SK-N-MC (cell line): Measurements from ENCODE around the gene MYO15B.

ENCODE experiments used
- DNase-seq: peaks from one replicate; pipeline ENCODE4 v3.0.0-alpha.2; 2011; ENCODE audit warnings: low read depth, low spot score
- H3K27ac ChIP-seq: fragments of 200-600 bp; sonication (generic); 2 replicates; pipeline ENCODE4 v1.5.1; 2016; ENCODE audit warnings: mixed run types
- H3K36me3 ChIP-seq: fragments of 200-600 bp; sonication (generic); 2 replicates; pipeline ENCODE4 v1.6.1; 2017; ENCODE audit warnings: antibody characterized with exemption, low read length, mixed read lengths; ENCODE audit not compliant: insufficient read depth
- H3K4me3 ChIP-seq: fragments of 200-600 bp; sonication (generic); 2 replicates; pipeline ENCODE4 v1.5.1; 2016
- H3K9ac ChIP-seq: fragments of 200-600 bp; sonication (generic); 2 replicates; pipeline ENCODE4 v1.8.0; 2017; ENCODE audit warnings: mixed run types, mixed read lengths; ENCODE audit not compliant: insufficient read length
- H3K9me3 ChIP-seq: fragments of 200-600 bp; sonication (generic); 2 replicates; pipeline ENCODE4 v1.6.1; 2017; ENCODE audit warnings: low read depth, mild to moderate bottlenecking, antibody characterized with exemption, low read length, moderate library complexity, mixed read lengths
- EZH2 ChIP-seq: fragments of 200-600 bp; sonication (generic); IDR thresholded peaks from one replicate; pipeline ENCODE4 v1.6.1; 2017; ENCODE audit warnings: antibody characterized with exemption
- FOXP2 ChIP-seq: optimal IDR thresholded peaks from 2 replicates; pipeline ENCODE3; 2011; ENCODE audit warnings: mild to moderate bottlenecking, moderate library complexity; ENCODE audit not compliant: insufficient read depth; ENCODE audit errors: extremely low read length, control extremely low read depth
- POLR2AphosphoS5 ChIP-seq: IDR thresholded peaks from 2 replicates; pipeline ENCODE4 v1.6.1; 2012; ENCODE audit warnings: mild to moderate bottlenecking, low read depth, low read length, borderline replicate concordance

Gene MYO15B

GRCh38 chr17:75587675-75588595 lies at the start of gene MYO15B:
MYO15B (plus strand) TSS chr17:75587800; CDS start chr17:75588058, 258 bp downstream.
- Histone ChIP-seq H3K9ac (no peak within 1 kb of the TSS), H3K36me3 (no peaks in the 10 kb centered on the region), H3K9me3 (no peaks in the 10 kb centered on the region), H3K4me3 (no peak within 1 kb of the TSS), H3K27ac (no peak within 1 kb of the TSS)
- TF ChIP-seq FOXP2 (no peak), EZH2 (no peak), POLR2AphosphoS5 (no peak)
- DNase-seq: no peak

GRCh38 chr17:75539967-75540729 lies 47.5 kb upstream of the MYO15B start:
- no peak for TF ChIP-seq EZH2
- no peaks in the 10 kb centered on the region for H3K9me3 ChIP-seq
- no peak overlapping the region for H3K4me3 ChIP-seq
- H3K27ac ChIP-seq: no peak overlapping the region
- no peak for DNase-seq
- no peaks in the 10 kb centered on the region for H3K36me3 ChIP-seq
- H3K9ac ChIP-seq: no peak overlapping the region

- Histone ChIP-seq H3K4me3 (no peak overlapping the region), H3K9ac (no peak overlapping the region), H3K36me3 (no peaks in the 10 kb centered on the region), H3K27ac (no peak overlapping the region), H3K9me3 (no peaks in the 10 kb centered on the region)
- TF ChIP-seq FOXP2: no peak
- TF ChIP-seq EZH2: no peak
- no peak for TF ChIP-seq POLR2AphosphoS5
- no peak for DNase-seq
Measured at GRCh38 chr17:75540923-75541503, 46.6 kb upstream of the MYO15B start.

GRCh38 chr17:75542229-75542628 lies 45.4 kb upstream of the MYO15B start:
- Histone ChIP-seq H3K9me3 (no peaks in the 10 kb centered on the region), H3K27ac (no peak overlapping the region), H3K4me3 (no peak overlapping the region), H3K36me3 (no peaks in the 10 kb centered on the region), H3K9ac (no peak overlapping the region)
- no peak for DNase-seq
- TF ChIP-seq FOXP2: no peak
- no peak for TF ChIP-seq POLR2AphosphoS5
- no peak for TF ChIP-seq EZH2

GRCh38 chr17:75542728-75543336 lies 44.8 kb upstream of the MYO15B start:
- no peaks in the 10 kb centered on the region for H3K36me3 ChIP-seq
- no peak overlapping the region for H3K4me3 ChIP-seq
- DNase-seq: no peak
- H3K9ac ChIP-seq: no peak overlapping the region
- H3K9me3 ChIP-seq: no peaks in the 10 kb centered on the region
- no peak overlapping the region for H3K27ac ChIP-seq
- TF ChIP-seq POLR2AphosphoS5 (no peak), FOXP2 (no peak), EZH2 (no peak)

- no peaks in the 10 kb centered on the region for H3K9me3 ChIP-seq
- H3K9ac ChIP-seq: no peak overlapping the region
- DNase-seq: no peak
- no peak overlapping the region for H3K27ac ChIP-seq
- no peaks in the 10 kb centered on the region for H3K36me3 ChIP-seq
- no peak overlapping the region for H3K4me3 ChIP-seq
- TF ChIP-seq FOXP2: no peak
- TF ChIP-seq POLR2AphosphoS5: no peak
- no peak for TF ChIP-seq EZH2
Measured at GRCh38 chr17:75544250-75544649, 43.4 kb upstream of the MYO15B start.

- no peak for DNase-seq
- no peak overlapping the region for H3K27ac ChIP-seq
- TF ChIP-seq POLR2AphosphoS5: no peak
- TF ChIP-seq EZH2: no peak
- TF ChIP-seq FOXP2: no peak
- H3K9me3 ChIP-seq: no peaks in the 10 kb centered on the region
- H3K36me3 ChIP-seq: no peaks in the 10 kb centered on the region
- no peak overlapping the region for H3K4me3 ChIP-seq
- no peak overlapping the region for H3K9ac ChIP-seq
Measured at GRCh38 chr17:75546181-75546580, 41.4 kb upstream of the MYO15B start.

GRCh38 chr17:75547091-75547490 lies 40.5 kb upstream of the MYO15B start:
- Histone ChIP-seq H3K9ac (no peak overlapping the region), H3K4me3 (no peak overlapping the region), H3K27ac (no peak overlapping the region), H3K36me3 (no peaks in the 10 kb centered on the region), H3K9me3 (no peaks in the 10 kb centered on the region)
- DNase-seq: no peak
- TF ChIP-seq POLR2AphosphoS5 (no peak), EZH2 (no peak), FOXP2 (no peak)
